ENCODE data around the gene PRR33. TPM values are rescaled to one million over a fixed set of nuclear protein-coding genes. Genes with fewer than 3 reads are reported as not detected.

Gene PRR33
- total and polyA plus RNA-seq, 11 donors, result 0.08 to 5.1 (median 2.4) TPM

DNA sequence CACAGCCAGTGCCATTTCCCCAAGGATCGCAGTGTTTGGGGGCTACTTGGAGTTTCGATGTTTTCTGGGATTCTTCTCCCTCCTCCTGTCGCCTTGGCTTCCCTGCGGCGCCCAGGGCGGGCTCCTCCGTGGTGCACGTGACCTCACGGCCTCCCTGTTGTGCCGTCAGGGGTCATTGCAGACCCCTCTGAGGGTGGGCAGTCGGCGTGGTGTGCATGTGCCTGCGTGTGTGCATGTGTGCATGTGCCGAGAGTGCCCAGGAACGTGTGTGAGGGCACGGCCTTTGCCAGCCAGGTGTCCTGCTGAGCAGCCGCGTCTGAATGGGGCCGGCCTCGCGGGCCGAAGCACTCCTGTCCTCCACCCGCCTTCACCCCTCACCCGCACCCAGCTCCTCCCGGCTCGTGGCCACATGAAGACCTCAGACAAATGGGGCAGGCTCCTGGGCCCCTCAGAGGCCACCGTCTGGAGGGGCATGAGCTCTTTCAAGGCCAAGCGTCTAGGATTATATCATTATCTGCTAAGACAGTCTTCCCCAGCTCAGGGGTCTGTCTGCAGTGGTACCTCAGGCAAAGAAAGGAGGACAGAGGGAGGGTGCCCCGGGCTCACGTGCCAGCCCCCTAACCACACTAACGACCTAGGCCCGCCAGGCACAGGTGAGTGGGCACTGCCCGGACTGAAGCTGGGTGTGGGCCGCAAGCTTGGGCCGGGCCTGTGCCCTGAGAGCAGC is 46.1 kb upstream of the PRR33 start:
- 81 to 89% (median 86%) methylated on average over 16 to 35 of the region's 35 CpGs for WGBS, 4 donors
- no peaks in the 10 kb centered on the region for H3K9me3 ChIP-seq
- peak overlapping the region in 7 of 12 donors; percentile 4 to 79 (median 74) for H3K27ac ChIP-seq
- H3K36me3 ChIP-seq, result no peaks in the 10 kb centered on the region
- H3K4me1 ChIP-seq, result peaks cover 0 to 18% (median 9%) of the 10 kb centered on the region in 12 donors
- H3K4me3 ChIP-seq, result no peak overlapping the region
- DNase-seq (peak in 3 of 5 donors; percentile 13 to 51 (median 20)), ATAC-seq (no peak)
- intact Hi-C loops (cut with DNase I), result loop anchor here in 2 of 10 donors (1.0 kb wide), 1 partner anchor 23 kb away; no protein-coding TSS in a partner anchor
- TF ChIP-seq CTCF (IDR thresholded peaks at IDR 0.05), result no peak
- no peak for TF ChIP-seq POLR2A (IDR thresholded peaks at IDR 0.05)
- H3K27me3 ChIP-seq, result no peaks in the 10 kb centered on the region

DNA sequence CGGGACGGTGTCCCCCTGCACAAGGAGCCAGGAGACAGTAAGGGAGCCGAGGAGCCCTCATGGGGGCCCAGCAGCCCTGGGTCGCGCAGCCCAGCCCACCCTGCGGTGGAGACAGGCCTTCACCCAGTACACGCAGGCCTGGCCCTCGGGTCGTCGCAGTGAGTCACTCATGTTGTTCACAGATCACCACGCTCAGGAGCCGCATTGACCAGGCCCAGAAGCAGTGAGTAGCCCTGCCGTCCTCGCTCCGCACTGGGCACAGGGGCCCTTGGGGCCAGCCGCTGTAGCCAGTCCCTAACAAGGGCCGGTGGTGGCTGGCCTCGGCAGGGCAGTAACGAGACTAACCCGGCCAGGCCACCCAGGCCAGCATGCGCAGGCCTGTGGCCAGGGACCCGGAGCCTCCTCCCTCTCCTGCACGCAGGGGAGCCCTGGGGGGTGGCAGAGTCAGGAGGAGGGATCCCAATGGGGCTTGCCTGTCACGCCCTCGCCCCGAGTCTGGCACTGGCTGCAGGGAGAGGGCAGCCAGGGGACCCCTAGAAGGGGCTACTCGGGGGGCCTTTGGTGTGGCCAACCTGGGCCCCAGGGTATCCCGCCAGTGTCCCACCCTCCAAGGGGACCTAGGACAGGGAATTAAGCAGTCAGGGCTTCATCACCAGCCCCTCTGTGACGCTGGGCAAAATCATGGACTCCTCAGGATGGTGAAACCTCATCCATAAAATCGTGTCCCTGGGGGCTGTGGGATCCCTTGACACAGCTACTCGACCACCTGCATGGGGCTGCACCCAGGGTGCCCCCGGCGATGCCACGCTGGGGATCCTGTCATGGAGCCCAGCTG is 45.3 kb upstream of the PRR33 start:
- Histone ChIP-seq H3K9me3 (no peaks in the 10 kb centered on the region), H3K4me3 (no peak overlapping the region), H3K36me3 (no peaks in the 10 kb centered on the region), H3K27me3 (no peaks in the 10 kb centered on the region), H3K4me1 (peaks cover 0 to 17% (median 10%) of the 10 kb centered on the region in 12 donors), H3K27ac (peak overlapping the region in 1 of 12 donors; percentile 71)
- TF ChIP-seq POLR2A (IDR thresholded peaks at IDR 0.05) (no peak), CTCF (IDR thresholded peaks at IDR 0.05) (no peak)
- WGBS, 4 donors, result 88 to 95% (median 90%) methylated on average over 18 to 34 of the region's 34 CpGs
- peak in 3 of 5 donors; percentile 19 to 64 (median 30) for DNase-seq
- intact Hi-C loops (cut with DNase I), result no loop called here
- ATAC-seq, result peak in 1 of 4 donors; percentile 3

DNA sequence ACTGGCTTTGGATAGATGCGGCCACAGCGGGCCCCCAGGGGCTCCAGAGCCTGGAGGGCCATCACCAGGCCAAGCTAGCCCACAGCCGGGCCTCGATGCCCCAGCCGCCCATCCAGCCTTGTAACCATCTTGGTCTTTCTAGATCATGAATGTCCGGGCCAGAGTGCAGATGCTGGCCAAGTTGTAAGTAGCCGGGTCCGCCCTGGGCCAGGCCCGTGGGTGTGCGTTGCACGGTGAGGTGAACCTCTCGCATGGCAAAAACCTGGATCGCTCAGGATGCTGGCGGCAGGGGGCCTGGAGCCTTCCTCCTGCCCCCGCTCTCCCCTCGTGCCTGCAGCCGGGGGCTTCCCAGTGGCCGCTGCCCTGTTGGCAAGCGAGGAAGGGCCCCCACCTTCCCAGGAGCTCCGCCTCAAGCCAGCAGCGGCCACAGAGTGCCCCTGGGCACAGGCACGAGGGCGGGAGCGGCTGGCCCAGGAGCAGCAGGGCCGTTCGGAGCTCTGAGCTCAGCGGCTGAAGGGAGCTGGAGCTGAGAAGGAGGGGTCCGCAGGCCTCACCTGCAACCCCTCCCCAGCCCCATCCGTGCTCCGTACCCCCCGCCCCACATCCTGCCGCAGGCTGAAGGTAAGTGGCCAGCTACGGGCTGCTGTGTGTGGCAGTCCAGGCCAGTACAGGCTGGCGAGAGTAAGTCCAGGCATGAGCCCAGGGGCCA is 44.5 kb upstream of the PRR33 start:
- intact Hi-C loops (cut with DNase I), result no loop called here
- Histone ChIP-seq H3K4me1 (peaks cover 0 to 25% (median 12%) of the 10 kb centered on the region in 12 donors), H3K9me3 (no peaks in the 10 kb centered on the region), H3K27ac (no peak overlapping the region), H3K4me3 (no peak overlapping the region), H3K27me3 (no peaks in the 10 kb centered on the region), H3K36me3 (no peaks in the 10 kb centered on the region)
- TF ChIP-seq POLR2A (IDR thresholded peaks at IDR 0.05) (no peak), CTCF (IDR thresholded peaks at IDR 0.05) (no peak)
- 89 to 97% (median 93%) methylated on average over 12 to 34 of the region's 34 CpGs for WGBS, 4 donors
- ATAC-seq (peak in 1 of 4 donors; percentile 3), DNase-seq (peak in 2 of 5 donors; percentile 15 to 55)

Measured in heart left ventricle (tissue), 16 donors.